SK-N-SH (cell line): ENCODE results near the gene ANO5. TPM values are rescaled to one million over a fixed set of nuclear protein-coding genes. Genes with fewer than 3 reads are reported as not detected.

Experiments
- CTCF ChIA-PET: fragments of 300-600, 350-600 bp; formaldehyde crosslinking; extraction: SDS; loops from one replicate; lab custom pipeline; 2021; lab: Yijun Ruan, JAX
- POLR2A ChIA-PET: fragments of 350-600 bp; sonication (Branson Sonifier 250); formaldehyde crosslinking; extraction: SDS; loops from one replicate; lab custom pipeline; 2020; ENCODE audit warnings: antibody characterized with exemption, inconsistent platforms; lab: Yijun Ruan, JAX
- DNase-seq: peaks from one replicate; pipeline ENCODE4 v3.0.0; 2012
- H2AFZ ChIP-seq: fragments of 200-600 bp; sonication (generic); 2 replicates; pipeline ENCODE4 v1.8.1; 2016; ENCODE audit warnings: antibody characterized with exemption, mild to moderate bottlenecking, low read depth
- H3F3A ChIP-seq: fragments of 200-600 bp; sonication (generic); replicated peaks from 2 replicates; pipeline ENCODE3; 2016; ENCODE audit warnings: antibody characterized with exemption, mild to moderate bottlenecking; ENCODE audit not compliant: insufficient read depth
- H3K27ac ChIP-seq, 2 experiments: fragments of 200-500 bp in 1 of 2; fragments of 200-600 bp in 1 of 2; sonication (Bioruptor generic) in 1 of 2; sonication (generic), shearing (Covaris generic) in 1 of 2; 2 replicates each; pipeline versions ENCODE4 v1.5.1 to v1.6.1; 2014 to 2016; ENCODE audit warnings: low read depth in 2 of 2, inconsistent platforms in 1 of 2, low read length in 1 of 2, mild to moderate bottlenecking in 1 of 2, mixed read lengths in 1 of 2
- H3K27me3 ChIP-seq: fragments of 200-600 bp; sonication (generic), shearing (Covaris generic); 2 replicates; pipeline ENCODE4 v1.6.1; 2016; ENCODE audit warnings: mixed run types; ENCODE audit not compliant: insufficient read depth
- H3K36me3 ChIP-seq, 2 experiments: fragments of 200-500 bp in 1 of 2; fragments of 200-600 bp in 1 of 2; sonication (Bioruptor generic) in 1 of 2; sonication (generic) in 1 of 2; replicated peaks in 1 of 2; 2 replicates each; pipeline versions ENCODE3 to v1.5.1; 2014 to 2016; ENCODE audit warnings: low read length in 1 of 2, mild to moderate bottlenecking in 1 of 2; ENCODE audit not compliant: insufficient read depth in 2 of 2, control insufficient read depth in 1 of 2
- H3K4me1 ChIP-seq, 2 experiments: fragments of 200-500 bp in 1 of 2; fragments of 200-600 bp in 1 of 2; sonication (Bioruptor generic) in 1 of 2; sonication (generic), shearing (Covaris generic) in 1 of 2; 2 replicates each; pipeline versions ENCODE4 v1.5.1 to v1.6.1; 2014 to 2016; ENCODE audit warnings: low read depth in 1 of 2, low read length in 1 of 2, mixed run types in 1 of 2; ENCODE audit not compliant: insufficient read depth in 2 of 2, control insufficient read depth in 1 of 2
- H3K4me2 ChIP-seq: fragments of 200-600 bp; sonication (generic), shearing (Covaris generic); 2 replicates; pipeline ENCODE4 v1.6.1; 2017; ENCODE audit warnings: mixed run types
- H3K4me3 ChIP-seq, 2 experiments: fragments of 200-500 bp in 1 of 2; fragments of 200-600 bp in 1 of 2; sonication (Bioruptor generic) in 1 of 2; sonication (generic), shearing (Covaris generic) in 1 of 2; 2 replicates each; pipeline versions ENCODE4 v1.5.1 to v1.8.1; 2014 to 2016; ENCODE audit warnings: low read depth in 2 of 2, inconsistent platforms in 1 of 2, low read length in 1 of 2, mild to moderate bottlenecking in 1 of 2, mixed read lengths in 1 of 2, moderate library complexity in 1 of 2
- H3K79me2 ChIP-seq: fragments of 200-600 bp; sonication (generic); 2 replicates; pipeline ENCODE4 v1.8.1; 2017; ENCODE audit warnings: mild to moderate bottlenecking; ENCODE audit not compliant: insufficient read depth
- H3K9ac ChIP-seq: fragments of 200-600 bp; sonication (generic); 2 replicates; pipeline ENCODE4 v1.6.1; 2017; ENCODE audit warnings: mixed run types
- H3K9me2 ChIP-seq: fragments of 200-600 bp; sonication (generic); 2 replicates; pipeline ENCODE4 v1.6.1; 2017; ENCODE audit warnings: mixed run types
- H3K9me3 ChIP-seq: fragments of 200-600 bp; sonication (generic); 2 replicates; pipeline ENCODE4 v1.6.1; 2017; ENCODE audit warnings: mixed run types, mild to moderate bottlenecking, moderate library complexity
- H4K20me1 ChIP-seq: fragments of 200-600 bp; sonication (generic); 2 replicates; pipeline ENCODE4 v1.6.1; 2017; ENCODE audit warnings: mild to moderate bottlenecking, mixed run types; ENCODE audit not compliant: insufficient read depth
- CTCF ChIP-seq: fragments of 200-600 bp; sonication (generic); IDR thresholded peaks from 2 replicates; pipeline ENCODE4 v1.6.1; 2017; ENCODE audit warnings: antibody characterized with exemption, mild to moderate bottlenecking, moderate library complexity
- EP300 ChIP-seq, 2 experiments: IDR thresholded peaks; 2 replicates each; pipeline versions ENCODE4 v1.4.0 to v1.6.1; 2012; ENCODE audit warnings: borderline replicate concordance in 1 of 2, low read depth in 1 of 2, low read length in 1 of 2
- FOSL2 ChIP-seq: IDR thresholded peaks from 2 replicates; pipeline ENCODE4 v1.4.0; 2012; ENCODE audit warnings: low read depth, mild to moderate bottlenecking, moderate library complexity, borderline replicate concordance
- MEF2A ChIP-seq: IDR thresholded peaks from 2 replicates; pipeline ENCODE4 v1.4.0; 2012; ENCODE audit warnings: low read depth, borderline replicate concordance
- POLR2AphosphoS5 ChIP-seq: IDR thresholded peaks from 2 replicates; pipeline ENCODE4 v1.6.1; 2012; ENCODE audit warnings: low read depth, low read length
- RAD21 ChIP-seq: IDR thresholded peaks from 2 replicates; pipeline ENCODE4 v1.6.1; 2012; ENCODE audit warnings: mild to moderate bottlenecking, low read length
- RFX5 ChIP-seq: IDR thresholded peaks from 2 replicates; pipeline ENCODE4 v1.6.1; 2012; ENCODE audit warnings: mild to moderate bottlenecking, improper control_type of control experiment, low read length
- SMC3 ChIP-seq: IDR thresholded peaks from 2 replicates; pipeline ENCODE4 v1.6.1; 2012; ENCODE audit warnings: low read depth, low read length, improper control_type of control experiment
- TAF1 ChIP-seq: IDR thresholded peaks from 2 replicates; pipeline ENCODE4 v1.6.1; 2012; ENCODE audit warnings: low read depth, mild to moderate bottlenecking, low read length, moderate library complexity, borderline replicate concordance
- TEAD4 ChIP-seq: IDR thresholded peaks from 2 replicates; pipeline ENCODE4 v1.4.0; 2012; ENCODE audit warnings: mild to moderate bottlenecking, borderline replicate concordance; ENCODE audit not compliant: insufficient read depth
- USF1 ChIP-seq: IDR thresholded peaks from 2 replicates; pipeline ENCODE4 v1.4.0; 2012; ENCODE audit warnings: low read depth, borderline replicate concordance
- USF2 ChIP-seq: fragments of 150-350 bp; IDR thresholded peaks from 2 replicates; pipeline ENCODE4 v1.6.1; 2017; ENCODE audit warnings: antibody characterized with exemption, low read length, low read depth, borderline replicate concordance
- WGBS: methylation state at CpG from one replicate; pipeline ENCODE4 v1.1.6; 2017; ENCODE audit warnings: low lambda C conversion rate; 5-methylcytosine and 5-hydroxymethylcytosine counted together
- polyA plus RNA-seq, 3 experiments: library from polyadenylated mRNA; depleted of rRNA; stranded (reverse); fragments of >200 nt; gene quantifications; 2 replicates each; pipeline ENCODE4 v1.2.3, GENCODE V29; 2012
- TF ChIP-seq, protein P1 (sequence below): IDR thresholded peaks from 2 replicates; pipeline ENCODE4 v1.6.1; 2012; ENCODE audit warnings: mild to moderate bottlenecking, low read depth, low read length, moderate library complexity

Gene ANO5
- polyA plus RNA-seq, 1 of the 3 experiments (the other 2 are of a cell fraction), result 0.15 TPM

GRCh38 chr11:22221143-22221542 lies 28.3 kb downstream of the ANO5 start (continued):
- TF ChIP-seq USF2, result no peak
- no peak for TF ChIP-seq POLR2AphosphoS5
- no peak for TF ChIP-seq CTCF
- TF ChIP-seq SMC3, result no peak
- TF ChIP-seq MEF2A, result no peak

DNA sequence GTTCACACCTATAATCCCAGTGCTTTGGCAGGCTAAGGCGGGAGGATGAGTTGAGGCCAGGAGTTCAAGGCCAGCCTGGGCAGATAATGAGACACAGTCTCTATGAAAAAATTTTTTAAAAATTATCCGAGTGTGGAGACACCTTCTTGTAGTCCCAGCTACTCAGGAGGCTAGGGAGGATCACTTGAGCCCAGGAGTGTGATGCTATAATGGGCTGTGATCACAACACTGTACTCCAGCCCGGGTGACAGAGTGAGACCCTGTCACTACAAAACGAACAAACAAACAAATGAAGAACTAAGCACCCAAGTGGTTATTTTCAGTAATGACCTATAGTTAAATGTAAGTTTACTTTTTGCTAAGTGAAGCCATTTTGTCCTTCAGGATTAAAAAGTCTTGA lies 32.3 kb downstream of the ANO5 start:
- Histone ChIP-seq H3K9me3 (no peaks in the 10 kb centered on the region), H3K27ac (no peak overlapping the region), H3K36me3 (no peaks in the 10 kb centered on the region), H4K20me1 (no peaks in the 10 kb centered on the region), H3K4me2 (no peak overlapping the region), H3K4me1 (no peaks in the 10 kb centered on the region), H3K79me2 (no peaks in the 10 kb centered on the region), H3K9me2 (0 out of 2 replicates have a peak, but pooled peaks cover 3% of the 10 kb centered on the region), H3K27me3 (no peaks in the 10 kb centered on the region), H3K9ac (no peak overlapping the region), H3F3A (no peaks in the 10 kb centered on the region), H3K4me3 (no peak overlapping the region), H2AFZ (no peak overlapping the region)
- WGBS, result 51% methylated on average over 4 of the region's 4 CpGs
- ChIA-PET POLR2A (no interaction called here), CTCF (no interaction called here)
- no peak for DNase-seq
- TF ChIP-seq TEAD4 (no peak), FOSL2 (no peak), EP300 (IDR thresholded peaks at IDR 0.05; ENCODE audit: borderline replicate concordance in 1 of 2, low read depth in 1 of 2, low read length in 1 of 2) (no peak), MEF2A (no peak), TAF1 (no peak), RFX5 (no peak), RAD21 (no peak), POLR2AphosphoS5 (no peak), USF1 (no peak)
- TF ChIP-seq, protein P1, sequence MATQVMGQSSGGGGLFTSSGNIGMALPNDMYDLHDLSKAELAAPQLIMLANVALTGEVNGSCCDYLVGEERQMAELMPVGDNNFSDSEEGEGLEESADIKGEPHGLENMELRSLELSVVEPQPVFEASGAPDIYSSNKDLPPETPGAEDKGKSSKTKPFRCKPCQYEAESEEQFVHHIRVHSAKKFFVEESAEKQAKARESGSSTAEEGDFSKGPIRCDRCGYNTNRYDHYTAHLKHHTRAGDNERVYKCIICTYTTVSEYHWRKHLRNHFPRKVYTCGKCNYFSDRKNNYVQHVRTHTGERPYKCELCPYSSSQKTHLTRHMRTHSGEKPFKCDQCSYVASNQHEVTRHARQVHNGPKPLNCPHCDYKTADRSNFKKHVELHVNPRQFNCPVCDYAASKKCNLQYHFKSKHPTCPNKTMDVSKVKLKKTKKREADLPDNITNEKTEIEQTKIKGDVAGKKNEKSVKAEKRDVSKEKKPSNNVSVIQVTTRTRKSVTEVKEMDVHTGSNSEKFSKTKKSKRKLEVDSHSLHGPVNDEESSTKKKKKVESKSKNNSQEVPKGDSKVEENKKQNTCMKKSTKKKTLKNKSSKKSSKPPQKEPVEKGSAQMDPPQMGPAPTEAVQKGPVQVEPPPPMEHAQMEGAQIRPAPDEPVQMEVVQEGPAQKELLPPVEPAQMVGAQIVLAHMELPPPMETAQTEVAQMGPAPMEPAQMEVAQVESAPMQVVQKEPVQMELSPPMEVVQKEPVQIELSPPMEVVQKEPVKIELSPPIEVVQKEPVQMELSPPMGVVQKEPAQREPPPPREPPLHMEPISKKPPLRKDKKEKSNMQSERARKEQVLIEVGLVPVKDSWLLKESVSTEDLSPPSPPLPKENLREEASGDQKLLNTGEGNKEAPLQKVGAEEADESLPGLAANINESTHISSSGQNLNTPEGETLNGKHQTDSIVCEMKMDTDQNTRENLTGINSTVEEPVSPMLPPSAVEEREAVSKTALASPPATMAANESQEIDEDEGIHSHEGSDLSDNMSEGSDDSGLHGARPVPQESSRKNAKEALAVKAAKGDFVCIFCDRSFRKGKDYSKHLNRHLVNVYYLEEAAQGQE, result no peak
